ENCODE data around the gene ALPL. TPM values are rescaled to one million over a fixed set of nuclear protein-coding genes. Genes with fewer than 3 reads are reported as not detected.

Gene ALPL
- total and polyA plus RNA-seq, 2 donors (not counting 1 experiment from before 2014, with no cell fraction given): 1.3 to 3.6 TPM

DNA sequence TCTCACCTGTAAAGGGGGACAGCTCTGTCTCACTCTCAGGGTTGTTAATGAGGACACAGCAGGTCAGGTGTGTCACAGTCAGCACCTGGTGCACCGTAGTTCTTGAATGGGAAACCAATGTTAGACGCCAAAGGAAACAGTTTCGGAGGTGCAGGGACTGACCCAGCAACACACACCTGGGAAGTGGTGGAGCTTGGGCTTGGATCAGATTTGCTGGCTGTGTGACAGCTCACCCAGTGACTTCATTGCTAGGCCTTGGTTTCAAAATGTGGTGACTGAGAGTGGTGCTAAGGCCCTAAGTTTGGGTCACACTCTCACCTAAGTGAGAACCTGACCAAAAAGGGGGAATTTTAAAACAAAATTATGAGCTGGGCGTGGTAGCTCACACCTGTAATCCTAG is 34.9 kb downstream of the ALPL start:
- Histone ChIP-seq H3K9ac (ENCODE audit: insufficient read depth, low read length) (no peak overlapping the region), H3K27me3 (ENCODE audit: control insufficient read depth, insufficient read depth, low read length) (peaks cover 3% of the 10 kb centered on the region), H3K4me1 (ENCODE audit: control insufficient read depth, extremely low read depth, insufficient read depth, low read length) (no peaks in the 10 kb centered on the region), H3K36me3 (ENCODE audit: control insufficient read depth, insufficient read depth, low read length) (no peaks in the 10 kb centered on the region), H2AFZ (ENCODE audit: low read length) (no peak overlapping the region), H3K9me3 (ENCODE audit: control insufficient read depth, insufficient read depth, low read depth, low read length) (no peaks in the 10 kb centered on the region), H3K27ac (ENCODE audit: insufficient read depth, low read length) (no peak overlapping the region), H3K79me2 (ENCODE audit: control insufficient read depth, insufficient read depth, low read length) (no peaks in the 10 kb centered on the region), H4K20me1 (ENCODE audit: control insufficient read depth, extremely low read depth, insufficient read depth, low read length) (no peaks in the 10 kb centered on the region), H3K4me2 (ENCODE audit: extremely low read depth, insufficient read depth, low read length) (no peak overlapping the region), H3K4me3 (replicated peaks in 1 of 4; ENCODE audit: control extremely low read depth in 1 of 4, insufficient read depth in 1 of 4, low read depth in 3 of 4, low read length in 4 of 4) (no peak overlapping the region)
- DNase-seq (ENCODE audit: low read depth in 2 of 2): no peak
- TF ChIP-seq, protein P1, sequence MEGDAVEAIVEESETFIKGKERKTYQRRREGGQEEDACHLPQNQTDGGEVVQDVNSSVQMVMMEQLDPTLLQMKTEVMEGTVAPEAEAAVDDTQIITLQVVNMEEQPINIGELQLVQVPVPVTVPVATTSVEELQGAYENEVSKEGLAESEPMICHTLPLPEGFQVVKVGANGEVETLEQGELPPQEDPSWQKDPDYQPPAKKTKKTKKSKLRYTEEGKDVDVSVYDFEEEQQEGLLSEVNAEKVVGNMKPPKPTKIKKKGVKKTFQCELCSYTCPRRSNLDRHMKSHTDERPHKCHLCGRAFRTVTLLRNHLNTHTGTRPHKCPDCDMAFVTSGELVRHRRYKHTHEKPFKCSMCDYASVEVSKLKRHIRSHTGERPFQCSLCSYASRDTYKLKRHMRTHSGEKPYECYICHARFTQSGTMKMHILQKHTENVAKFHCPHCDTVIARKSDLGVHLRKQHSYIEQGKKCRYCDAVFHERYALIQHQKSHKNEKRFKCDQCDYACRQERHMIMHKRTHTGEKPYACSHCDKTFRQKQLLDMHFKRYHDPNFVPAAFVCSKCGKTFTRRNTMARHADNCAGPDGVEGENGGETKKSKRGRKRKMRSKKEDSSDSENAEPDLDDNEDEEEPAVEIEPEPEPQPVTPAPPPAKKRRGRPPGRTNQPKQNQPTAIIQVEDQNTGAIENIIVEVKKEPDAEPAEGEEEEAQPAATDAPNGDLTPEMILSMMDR (conservative IDR thresholded peaks at IDR 0.05 in 1 of 2, IDR thresholded peaks at IDR 0.05 in 1 of 2; ENCODE audit: low read depth in 1 of 2, low read length in 2 of 2): no peak
- no peak for TF ChIP-seq EZH2 (IDR thresholded peaks at IDR 0.05; ENCODE audit: low read length, missing control alignments)

DNA sequence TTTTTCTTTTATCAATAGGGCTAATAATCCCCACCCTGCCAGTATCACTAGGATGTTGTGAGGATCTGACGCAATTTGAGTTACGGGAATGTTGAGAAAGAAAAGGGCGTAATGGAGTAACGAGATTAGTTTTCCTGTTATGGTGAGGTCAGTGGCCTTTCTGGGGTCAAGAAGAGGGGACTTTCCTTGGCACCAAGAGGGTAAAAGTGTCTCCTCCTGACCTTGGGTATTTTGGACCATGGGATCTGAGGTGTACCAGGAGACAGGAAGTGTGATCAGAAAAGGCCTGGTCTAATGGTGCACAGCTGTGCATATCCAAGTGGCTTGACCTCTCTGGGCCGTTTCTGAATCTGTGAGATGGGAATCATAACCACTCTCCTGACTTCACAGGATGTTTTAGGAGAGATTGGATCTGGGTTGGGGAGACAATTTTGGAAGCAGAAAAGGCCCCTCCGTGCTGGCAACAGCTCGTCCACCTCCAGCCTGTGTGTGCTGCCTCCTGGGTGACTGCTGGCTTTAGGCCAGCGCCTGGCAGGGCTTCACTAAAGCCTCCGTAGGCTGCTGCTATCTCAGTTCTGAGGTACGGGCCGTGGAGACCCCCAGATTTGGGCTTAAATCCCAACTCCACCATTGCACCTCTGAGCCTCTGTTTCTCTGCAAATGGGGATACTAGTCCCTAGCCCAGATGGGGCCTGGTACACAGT is 37.1 kb downstream of the ALPL start:
- no peak overlapping the region for H3K4me3 ChIP-seq (replicated peaks in 1 of 4; ENCODE audit: control extremely low read depth in 1 of 4, insufficient read depth in 1 of 4, low read depth in 3 of 4, low read length in 4 of 4)
- no peaks in the 10 kb centered on the region for H3K36me3 ChIP-seq (ENCODE audit: control insufficient read depth, insufficient read depth, low read length)
- TF ChIP-seq, protein P1 (conservative IDR thresholded peaks at IDR 0.05 in 1 of 2, IDR thresholded peaks at IDR 0.05 in 1 of 2; ENCODE audit: low read depth in 1 of 2, low read length in 2 of 2): no peak
- H3K4me1 ChIP-seq (ENCODE audit: control insufficient read depth, extremely low read depth, insufficient read depth, low read length): no peaks in the 10 kb centered on the region
- H3K9me3 ChIP-seq (ENCODE audit: control insufficient read depth, insufficient read depth, low read depth, low read length): no peaks in the 10 kb centered on the region
- no peak for DNase-seq (ENCODE audit: low read depth in 2 of 2)
- H3K4me2 ChIP-seq (ENCODE audit: extremely low read depth, insufficient read depth, low read length): no peak overlapping the region
- H3K79me2 ChIP-seq (ENCODE audit: control insufficient read depth, insufficient read depth, low read length): no peaks in the 10 kb centered on the region
- H2AFZ ChIP-seq (ENCODE audit: low read length): no peak overlapping the region
- no peak overlapping the region for H3K27ac ChIP-seq (ENCODE audit: insufficient read depth, low read length)
- peaks cover 3% of the 10 kb centered on the region for H3K27me3 ChIP-seq (ENCODE audit: control insufficient read depth, insufficient read depth, low read length)
- H4K20me1 ChIP-seq (ENCODE audit: control insufficient read depth, extremely low read depth, insufficient read depth, low read length): no peaks in the 10 kb centered on the region
- no peak overlapping the region for H3K9ac ChIP-seq (ENCODE audit: insufficient read depth, low read length)

DNA sequence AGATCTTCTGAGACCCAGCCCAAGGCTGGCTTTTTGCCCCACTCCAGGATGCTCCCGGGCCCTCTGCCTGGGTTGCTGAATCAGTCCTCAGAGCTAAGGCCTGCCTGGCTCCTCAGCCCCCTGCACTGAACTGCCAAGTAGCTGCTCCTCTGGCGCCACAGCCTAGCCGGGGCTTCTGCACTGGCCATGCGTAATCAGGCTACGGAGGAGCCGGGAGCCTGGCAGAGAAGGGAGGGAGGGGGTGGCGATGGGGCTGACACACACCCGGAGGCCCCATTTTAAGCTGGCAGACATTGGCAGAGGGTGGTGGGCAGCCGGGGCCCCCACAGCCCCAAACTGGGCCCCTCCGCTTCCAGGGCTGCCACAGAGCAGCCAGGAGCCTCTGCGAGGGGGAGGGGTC is 38.7 kb downstream of the ALPL start:
- H4K20me1 ChIP-seq (ENCODE audit: control insufficient read depth, extremely low read depth, insufficient read depth, low read length): no peaks in the 10 kb centered on the region
- no peak for DNase-seq (ENCODE audit: low read depth in 2 of 2)
- no peak overlapping the region for H3K9ac ChIP-seq (ENCODE audit: insufficient read depth, low read length)
- no peaks in the 10 kb centered on the region for H3K79me2 ChIP-seq (ENCODE audit: control insufficient read depth, insufficient read depth, low read length)
- peaks cover 2% of the 10 kb centered on the region for H3K27me3 ChIP-seq (ENCODE audit: control insufficient read depth, insufficient read depth, low read length)
- no peak overlapping the region for H2AFZ ChIP-seq (ENCODE audit: low read length)
- H3K27ac ChIP-seq (ENCODE audit: insufficient read depth, low read length): no peak overlapping the region
- H3K4me2 ChIP-seq (ENCODE audit: extremely low read depth, insufficient read depth, low read length): no peak overlapping the region
- H3K4me1 ChIP-seq (ENCODE audit: control insufficient read depth, extremely low read depth, insufficient read depth, low read length): no peaks in the 10 kb centered on the region
- H3K4me3 ChIP-seq (replicated peaks in 1 of 4; ENCODE audit: control extremely low read depth in 1 of 4, insufficient read depth in 1 of 4, low read depth in 3 of 4, low read length in 4 of 4): no peak overlapping the region
- H3K9me3 ChIP-seq (ENCODE audit: control insufficient read depth, insufficient read depth, low read depth, low read length): no peaks in the 10 kb centered on the region
- H3K36me3 ChIP-seq (ENCODE audit: control insufficient read depth, insufficient read depth, low read length): no peaks in the 10 kb centered on the region
- TF ChIP-seq, protein P1 (conservative IDR thresholded peaks at IDR 0.05 in 1 of 2, IDR thresholded peaks at IDR 0.05 in 1 of 2; ENCODE audit: low read depth in 1 of 2, low read length in 2 of 2): no peak
- TF ChIP-seq EZH2 (IDR thresholded peaks at IDR 0.05; ENCODE audit: low read length, missing control alignments): no peak

Data from fibroblast of lung (primary cell).